Epithelial cell of esophagus (primary cell): ENCODE measurements around the gene CELF1.

ENCODE experiments used
- DNase-seq: peaks from one replicate; pipeline ENCODE4 v3.0.0; 2010; ENCODE audit warnings: low read depth
- H3K4me3 ChIP-seq: 2 replicates; pipeline ENCODE4 v1.5.1; 2011; ENCODE audit warnings: mild to moderate bottlenecking, low read length, control low read depth
- CTCF ChIP-seq: IDR thresholded peaks from 2 replicates; pipeline ENCODE4 v1.5.1; 2011; ENCODE audit warnings: low read depth, mild to moderate bottlenecking, low read length, control low read depth, inconsistent platforms; ENCODE audit not compliant: insufficient read depth; ENCODE audit errors: missing control alignments

The CELF1 gene

GRCh38 chr11:47468598-47469214 is 84.2 kb downstream of the CELF1 start:
- H3K4me3 ChIP-seq = no peak overlapping the region
- TF ChIP-seq CTCF = no peak
- no peak for DNase-seq

- DNase-seq = no peak
- no peak overlapping the region for H3K4me3 ChIP-seq
- no peak for TF ChIP-seq CTCF
Observed at GRCh38 chr11:47467357-47467756, 85.6 kb downstream of the CELF1 start.

- H3K4me3 ChIP-seq = no peak overlapping the region
- TF ChIP-seq CTCF = no peak
- no peak for DNase-seq
Observed at GRCh38 chr11:47466701-47467250, 86.2 kb downstream of the CELF1 start.

- TF ChIP-seq CTCF = no peak
- no peak for DNase-seq
- H3K4me3 ChIP-seq = no peak overlapping the region
Observed at GRCh38 chr11:47466201-47466600, 86.7 kb downstream of the CELF1 start.

- no peak for DNase-seq
- no peak for TF ChIP-seq CTCF
- H3K4me3 ChIP-seq = no peak overlapping the region
Observed at GRCh38 chr11:47464483-47464882, 88.4 kb downstream of the CELF1 start.

GRCh38 chr11:47461876-47462275 is 91.1 kb downstream of the CELF1 start:
- H3K4me3 ChIP-seq = no peak overlapping the region
- no peak for DNase-seq
- TF ChIP-seq CTCF = no peak

- DNase-seq = no peak
- TF ChIP-seq CTCF = no peak
- H3K4me3 ChIP-seq = no peak overlapping the region
Observed at GRCh38 chr11:47460571-47461235, 92.2 kb downstream of the CELF1 start.
